Vagina (tissue), 2 donors: ENCODE data around the gene DNLZ. TPM values are rescaled to one million over a fixed set of nuclear protein-coding genes. Genes with fewer than 3 reads are reported as not detected.

Experiments
- DNase-seq, 2 donors: peaks; one replicate each; pipeline ENCODE4 v3.0.0-alpha.2; 2017; ENCODE audit errors: extremely low spot score in 2 of 2
- H3K27ac ChIP-seq: fragments of 200-600 bp; sonication (generic); one replicate; pipeline ENCODE4 v1.5.1; 2019
- H3K27me3 ChIP-seq: fragments of 200-600 bp; sonication (generic); one replicate; pipeline ENCODE4 v1.5.1; 2019
- H3K36me3 ChIP-seq, 2 donors: fragments of 200-600 bp; sonication (generic); one replicate each; pipeline ENCODE4 v1.5.1; 2017 to 2019
- H3K4me1 ChIP-seq: fragments of 200-600 bp; sonication (generic); one replicate; pipeline ENCODE4 v1.5.1; 2019
- H3K4me3 ChIP-seq, 2 donors: fragments of 200-600 bp; sonication (generic); 1 replicate in 1 of 2; 2 replicates in 1 of 2; pipeline ENCODE4 v1.5.1; 2016 to 2019
- H3K9me3 ChIP-seq: fragments of 200-600 bp; sonication (generic); one replicate; pipeline ENCODE4 v1.5.1; 2019
- CTCF ChIP-seq, 3 experiments: fragments of 450-650 bp in 2 of 3; fragments of 200-600 bp in 1 of 3; sonication (generic) in 1 of 3; IDR thresholded peaks; one replicate each; pipeline ENCODE4 v1.5.1; 2017 to 2019; ENCODE audit warnings: antibody characterized with exemption in 3 of 3, mild to moderate bottlenecking in 2 of 3, moderate library complexity in 2 of 3
- POLR2A ChIP-seq, 2 donors: fragments of 450-650 bp; IDR thresholded peaks; one replicate each; pipeline ENCODE4 v1.6.1; 2017; ENCODE audit warnings: antibody characterized with exemption in 2 of 2, mild to moderate bottlenecking in 2 of 2, moderate library complexity in 2 of 2
- POLR2AphosphoS5 ChIP-seq, 2 donors: sonication (generic); formaldehyde crosslinking; IDR thresholded peaks; one replicate each; pipeline ENCODE4 v1.9.0; 2017; ENCODE audit warnings: antibody characterized with exemption in 2 of 2, mild to moderate bottlenecking in 2 of 2, low read depth in 1 of 2; ENCODE audit not compliant: insufficient read depth in 1 of 2
- intact Hi-C: fragments of 100-400 bp; cut with DNase I; formaldehyde crosslinking; loops from one replicate; pipeline ENCODE4 v1.15.1; 2023
- total RNA-seq: library from RNA; depleted of rRNA; stranded (reverse); fragments of >200 nt; gene quantifications from one replicate; pipeline ENCODE4 v1.2.3, GENCODE V29; 2016

Gene DNLZ
- total RNA-seq, 1 donor from 2014 or later = 25.0 TPM

- DNase-seq = no peak
- no peak overlapping the region for H3K4me3 ChIP-seq
- intact Hi-C loops = no loop called here
- H3K27ac ChIP-seq = no peak overlapping the region
- no peaks in the 10 kb centered on the region for H3K9me3 ChIP-seq
- H3K27me3 ChIP-seq = no peaks in the 10 kb centered on the region
- peaks cover 0 to 7% of the 10 kb centered on the region in 2 donors for H3K36me3 ChIP-seq
- no peak for TF ChIP-seq POLR2A (IDR thresholded peaks at IDR 0.05)
- TF ChIP-seq POLR2AphosphoS5 (IDR thresholded peaks at IDR 0.05; ENCODE audit: insufficient read depth in 1 of 2, low read depth in 1 of 2) = no peak
- no peak for TF ChIP-seq CTCF (IDR thresholded peaks at IDR 0.05)
- H3K4me1 ChIP-seq = peaks cover under 1% of the 10 kb centered on the region
Measured at GRCh38 chr9:136336881-136337280, 26.7 kb downstream of the DNLZ start.

- Histone ChIP-seq H3K36me3 (peaks cover 0 to 7% of the 10 kb centered on the region in 2 donors), H3K9me3 (no peaks in the 10 kb centered on the region), H3K27ac (no peak overlapping the region), H3K4me3 (no peak overlapping the region), H3K27me3 (no peaks in the 10 kb centered on the region), H3K4me1 (no peaks in the 10 kb centered on the region)
- intact Hi-C loops = no loop called here
- TF ChIP-seq POLR2AphosphoS5 (IDR thresholded peaks at IDR 0.05; ENCODE audit: insufficient read depth in 1 of 2, low read depth in 1 of 2) = no peak
- no peak for DNase-seq
Measured at GRCh38 chr9:136336156-136336870, 27.2 kb downstream of the DNLZ start.

GRCh38 chr9:136335296-136336155, 28.0 kb downstream of the DNLZ start:
- H3K4me1 ChIP-seq = peaks cover 6% of the 10 kb centered on the region
- no peak overlapping the region for H3K27ac ChIP-seq
- H3K4me3 ChIP-seq = no peak overlapping the region
- H3K36me3 ChIP-seq = peaks cover 0 to 7% of the 10 kb centered on the region in 2 donors
- no peaks in the 10 kb centered on the region for H3K27me3 ChIP-seq
- DNase-seq = no peak
- no peaks in the 10 kb centered on the region for H3K9me3 ChIP-seq
- intact Hi-C loops = no loop called here
- TF ChIP-seq POLR2AphosphoS5 (IDR thresholded peaks at IDR 0.05; ENCODE audit: insufficient read depth in 1 of 2, low read depth in 1 of 2) (no peak), POLR2A (IDR thresholded peaks at IDR 0.05) (no peak), CTCF (IDR thresholded peaks at IDR 0.05) (no peak)

- intact Hi-C loops = no loop called here
- TF ChIP-seq POLR2AphosphoS5 (IDR thresholded peaks at IDR 0.05; ENCODE audit: insufficient read depth in 1 of 2, low read depth in 1 of 2) (no peak), CTCF (IDR thresholded peaks at IDR 0.05) (no peak), POLR2A (IDR thresholded peaks at IDR 0.05) (no peak)
- Histone ChIP-seq H3K9me3 (no peaks in the 10 kb centered on the region), H3K27me3 (no peaks in the 10 kb centered on the region), H3K36me3 (peaks cover 0 to 7% of the 10 kb centered on the region in 2 donors), H3K27ac (no peak overlapping the region), H3K4me1 (peaks cover 16% of the 10 kb centered on the region), H3K4me3 (no peak overlapping the region)
- no peak for DNase-seq
Measured at GRCh38 chr9:136334541-136334940, 29.0 kb downstream of the DNLZ start.

GRCh38 chr9:136333486-136333885, 30.1 kb downstream of the DNLZ start:
- no peaks in the 10 kb centered on the region for H3K9me3 ChIP-seq
- H3K36me3 ChIP-seq = peaks cover 0 to 7% of the 10 kb centered on the region in 2 donors
- DNase-seq = no peak
- TF ChIP-seq POLR2A (IDR thresholded peaks at IDR 0.05) = no peak
- TF ChIP-seq POLR2AphosphoS5 (IDR thresholded peaks at IDR 0.05; ENCODE audit: insufficient read depth in 1 of 2, low read depth in 1 of 2) = no peak
- TF ChIP-seq CTCF (IDR thresholded peaks at IDR 0.05) = no peak
- peaks cover 26% of the 10 kb centered on the region for H3K4me1 ChIP-seq
- intact Hi-C loops = no loop called here
- H3K4me3 ChIP-seq = no peak overlapping the region
- H3K27me3 ChIP-seq = no peaks in the 10 kb centered on the region
- H3K27ac ChIP-seq = no peak overlapping the region
